Stimulated activated CD4-positive, alpha-beta T cell treated with anti-CD3 and anti-CD28 coated beads, TNF-alpha, amount 100 ng/mL, for 48 hours (primary cell): ENCODE measurements around the gene GRAMD2B.
A peak's percentile ranks its signal among the peaks of the same experiment; 100 is the strongest.
"Not testable (repeated sequence)": the region's sequence is repeated elsewhere in the genome, so short reads cannot be mapped to it uniquely, and the experiment has no call there.

Experiments
- DNase-seq, 3 donors: peaks; one replicate each; pipeline ENCODE4 v3.0.0-alpha.2; 2020; ENCODE audit warnings: low read depth in 3 of 3

Gene GRAMD2B

DNA sequence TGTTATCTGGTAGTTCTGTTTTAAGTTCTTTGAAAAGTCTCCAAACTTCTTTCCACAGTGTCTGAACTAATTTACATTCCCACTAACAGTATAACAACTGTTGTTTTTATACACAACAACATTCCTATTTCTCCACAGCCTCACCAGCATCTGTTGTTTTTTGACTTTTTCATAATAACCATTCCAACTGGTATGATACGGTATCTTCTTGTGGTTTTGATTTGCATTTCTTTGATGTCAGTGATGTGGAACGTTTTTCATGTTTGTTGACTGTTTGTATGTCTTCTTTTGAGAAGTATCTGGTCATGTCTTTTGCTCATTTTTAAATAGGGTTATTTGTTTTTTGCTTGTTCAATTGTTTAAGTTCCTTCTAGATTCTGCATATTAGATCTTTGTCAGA lies 12.6 kb upstream of the GRAMD2B start:
- DNase-seq: no peak

DNA sequence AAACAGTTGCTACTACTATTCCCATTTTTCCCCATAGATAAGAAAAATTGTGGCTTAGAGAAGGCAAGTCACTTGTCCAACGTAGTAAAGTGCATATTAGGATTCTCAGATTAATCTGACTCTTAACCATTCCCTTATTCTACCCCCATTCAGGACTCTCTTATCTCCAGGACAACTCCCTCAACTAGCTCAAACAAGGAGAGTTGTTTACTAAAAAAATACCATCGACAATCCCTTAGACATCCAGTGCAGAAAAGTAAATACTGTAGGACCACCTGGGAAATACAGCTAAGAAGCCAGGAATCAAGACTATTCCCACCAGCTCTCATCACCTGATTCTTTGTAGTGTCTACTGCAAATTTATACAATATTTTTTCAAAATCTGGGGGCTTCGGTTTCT lies 9.4 kb upstream of the GRAMD2B start:
- no peak for DNase-seq

DNA sequence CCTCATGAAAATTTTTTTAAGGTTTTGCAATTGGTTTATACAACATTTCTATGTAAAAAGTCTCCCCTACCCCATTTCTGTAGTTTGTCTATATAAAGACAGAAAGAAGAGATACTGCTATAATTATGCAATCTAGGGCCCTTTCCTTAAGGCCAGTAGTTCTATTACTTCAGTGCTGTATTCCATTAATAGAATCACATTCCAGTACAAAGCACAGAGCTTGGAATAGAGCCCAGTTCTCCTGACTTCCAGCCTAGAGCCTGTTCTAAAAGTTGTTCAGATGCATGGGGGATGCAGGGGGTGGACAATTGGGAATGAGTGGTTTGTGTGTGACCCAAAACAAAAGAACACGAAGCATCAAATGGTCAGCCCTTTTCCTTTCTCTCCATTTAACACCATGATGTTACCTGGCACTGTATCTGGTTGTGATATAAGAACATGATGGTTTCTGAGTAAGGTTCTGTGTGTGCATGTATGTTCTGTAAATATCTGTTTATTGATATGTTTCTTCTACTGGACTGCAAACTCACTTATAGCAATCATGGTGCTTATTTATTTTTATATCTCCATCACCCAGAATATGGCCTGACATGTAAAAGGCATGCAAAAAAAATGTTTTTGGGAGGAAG lies 8.2 kb upstream of the GRAMD2B start:
- DNase-seq: no peak

DNA sequence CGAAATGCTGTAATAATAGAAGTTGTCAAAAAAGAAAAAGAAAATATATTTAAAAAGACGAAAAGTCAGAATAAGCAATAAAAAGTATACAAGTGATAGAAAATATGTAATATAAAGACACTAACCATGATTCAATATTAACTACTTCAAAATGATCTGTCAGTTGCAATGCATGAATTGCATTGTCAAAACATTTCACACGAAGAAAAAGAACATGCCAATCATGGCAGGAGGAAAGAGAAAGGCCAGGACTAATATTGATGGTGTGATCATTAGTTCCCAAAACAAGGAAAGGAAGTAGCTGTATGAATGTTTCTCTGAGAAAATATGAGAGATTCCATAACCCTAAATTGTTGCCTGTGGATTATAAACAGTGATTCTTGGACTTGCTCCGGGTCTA lies 7.4 kb upstream of the GRAMD2B start:
- no peak for DNase-seq

DNA sequence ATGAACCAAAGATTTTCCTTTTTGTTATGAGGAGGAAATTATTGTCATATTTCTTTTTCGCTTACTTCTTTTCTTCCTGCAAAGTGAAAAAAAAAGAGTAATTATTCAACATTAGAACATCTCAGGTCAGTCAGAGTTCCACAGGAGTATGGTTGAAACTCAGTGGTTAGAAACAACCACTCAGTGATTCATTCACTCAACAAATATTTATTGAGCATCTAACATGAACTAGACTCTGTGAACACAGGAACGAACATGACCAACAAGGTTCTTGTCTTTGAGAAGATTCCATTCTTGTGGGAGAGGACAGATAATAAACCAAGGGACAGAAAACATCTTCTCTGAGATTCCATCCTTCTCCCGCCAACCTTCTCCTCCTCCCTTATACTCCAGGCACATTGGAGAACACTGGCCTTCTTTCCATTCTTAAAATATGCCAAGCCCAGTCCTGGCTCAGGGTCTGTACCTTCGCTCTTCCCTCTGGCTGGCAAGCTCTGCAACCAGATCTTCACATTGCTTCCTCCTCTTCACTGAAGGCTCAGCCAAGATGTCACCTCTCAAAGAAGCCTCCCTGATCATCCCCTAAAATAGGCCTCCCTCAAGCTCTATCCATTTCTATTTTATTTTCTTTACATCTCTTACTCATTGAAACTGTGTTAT lies 6.8 kb upstream of the GRAMD2B start:
- no peak for DNase-seq

DNA sequence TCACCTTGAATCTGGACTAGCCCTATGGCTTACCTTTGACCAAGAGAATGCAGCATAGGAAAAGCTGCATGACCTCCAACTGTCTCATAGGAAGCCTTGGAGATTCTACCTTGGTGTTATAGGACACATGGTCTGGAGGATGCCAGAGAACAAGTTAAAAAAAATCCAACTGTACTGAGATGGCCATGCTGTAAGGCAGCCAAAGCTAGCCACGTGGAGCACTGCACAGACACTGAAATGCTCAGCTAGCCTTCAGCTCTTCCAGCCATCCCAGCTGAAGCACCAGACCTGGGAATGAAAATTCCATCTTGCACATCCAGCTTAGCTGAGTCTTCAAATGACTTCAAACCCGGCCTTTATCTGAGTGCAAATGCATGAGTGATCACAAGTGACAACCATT lies 6.0 kb upstream of the GRAMD2B start:
- no peak for DNase-seq

DNA sequence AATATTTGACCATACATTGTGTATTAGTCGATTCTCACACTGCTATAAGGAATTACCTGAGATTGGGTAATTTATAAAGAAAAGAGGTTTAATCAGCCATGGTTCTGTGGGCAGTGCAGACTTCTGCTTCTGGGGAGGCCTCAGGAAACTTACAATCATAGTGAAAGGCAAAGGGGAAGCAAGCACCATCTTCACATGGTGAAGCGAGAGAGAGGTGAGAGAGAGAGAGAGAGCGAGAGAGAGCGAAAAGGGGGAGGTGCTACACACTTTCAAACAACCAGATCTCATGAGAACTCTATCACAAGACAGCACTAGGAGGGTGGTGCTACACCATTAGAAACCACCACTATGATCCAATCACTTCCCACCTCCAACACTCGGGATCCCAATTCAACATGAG lies 4.1 kb upstream of the GRAMD2B start:
- DNase-seq: no peak

DNA sequence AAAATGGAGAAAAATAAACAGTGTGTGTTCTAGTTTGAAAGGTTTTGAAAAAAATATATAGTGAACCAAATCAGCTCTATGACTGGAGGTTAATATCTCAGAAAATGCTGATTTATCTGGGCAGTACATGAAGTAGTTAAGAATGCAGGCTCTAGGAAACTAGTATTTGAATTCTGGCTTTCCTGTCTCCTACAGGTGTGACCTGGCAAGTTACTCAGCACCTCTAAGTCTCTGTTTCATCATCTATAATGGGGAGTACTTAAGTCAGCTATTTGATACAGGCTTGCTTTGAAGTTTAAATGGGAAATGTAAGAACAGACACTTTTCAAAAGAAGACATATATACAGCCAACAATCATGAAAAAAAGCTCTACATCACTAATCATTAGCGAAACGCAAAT lies 5.2 kb downstream of the GRAMD2B start:
- no peak for DNase-seq

DNA sequence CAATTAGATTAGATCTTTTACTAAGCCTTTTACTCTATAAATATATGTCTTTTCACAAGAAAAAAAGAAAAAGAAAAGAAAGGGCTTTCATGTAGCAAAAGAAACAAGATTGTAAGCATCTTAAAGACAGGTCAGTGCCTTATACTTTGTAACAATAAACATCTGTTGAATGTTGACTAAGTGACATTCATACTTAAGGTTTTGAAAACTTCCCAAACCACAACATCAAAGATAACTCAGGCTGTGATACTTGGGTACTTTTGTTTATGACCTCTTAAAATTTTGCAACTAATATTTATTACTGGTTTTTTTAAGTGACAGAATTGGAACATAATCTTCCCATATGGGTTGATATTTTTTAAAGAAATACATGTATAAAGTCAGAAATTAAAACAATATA lies 7.4 kb downstream of the GRAMD2B start:
- no peak for DNase-seq

DNA sequence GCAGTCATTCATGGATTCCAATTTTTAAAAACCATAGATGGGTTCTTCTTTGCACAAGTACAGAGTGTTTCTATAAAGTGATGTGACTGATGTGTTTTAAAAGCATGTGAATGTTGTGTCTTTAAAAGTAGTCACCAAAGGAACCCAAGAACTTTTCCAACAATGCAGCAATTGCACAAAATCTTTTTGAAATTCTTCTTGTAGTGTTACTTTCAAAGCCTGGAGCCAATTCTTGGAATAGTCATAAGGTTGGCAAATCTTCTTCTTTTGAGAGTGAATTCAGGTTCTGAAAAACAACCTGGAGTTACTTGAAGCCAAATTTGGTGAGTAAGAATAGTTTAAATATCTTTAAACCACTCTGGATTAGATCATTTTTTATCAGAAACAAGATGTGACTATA lies 10.5 kb downstream of the GRAMD2B start:
- no peak for DNase-seq

DNA sequence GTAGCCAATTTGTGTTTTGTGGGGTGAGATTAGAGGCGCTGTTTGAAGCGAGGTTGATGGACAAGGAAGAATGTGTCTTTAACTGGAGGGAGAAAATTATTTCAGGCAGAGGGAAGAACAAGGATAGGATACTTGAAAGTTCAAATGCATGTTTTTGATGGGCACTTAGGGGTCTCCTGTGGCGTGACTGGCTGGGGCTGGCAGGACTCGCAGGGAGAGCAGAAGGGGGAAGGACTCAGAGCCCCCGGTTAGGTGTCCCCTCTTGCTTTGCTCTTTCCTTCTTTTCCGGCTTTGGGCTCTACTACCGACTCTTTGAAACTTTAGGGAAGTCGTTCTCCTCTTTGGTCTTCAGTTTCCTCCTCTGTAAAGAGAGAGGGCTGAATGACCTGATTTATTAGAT lies 12.1 kb downstream of the GRAMD2B start:
- no peak for DNase-seq

DNA sequence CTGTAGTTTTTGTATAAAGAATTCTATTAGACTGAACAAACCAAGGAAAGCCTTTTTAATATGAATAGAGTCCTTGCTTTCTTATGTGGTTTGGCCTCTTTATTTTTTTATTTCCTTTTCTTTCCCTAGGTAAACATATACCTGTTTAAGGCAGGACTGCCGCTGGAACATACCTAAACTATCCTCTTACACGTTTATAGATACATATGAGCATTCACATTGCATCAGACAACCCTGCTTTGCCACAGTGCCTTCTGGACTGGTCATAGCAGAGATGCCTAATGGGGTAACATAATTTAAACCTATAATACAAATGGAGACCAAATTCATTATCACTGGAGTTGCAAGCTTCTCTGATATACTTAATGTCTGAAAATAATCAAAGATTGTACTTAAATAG lies 12.5 kb downstream of the GRAMD2B start:
- no peak for DNase-seq

DNA sequence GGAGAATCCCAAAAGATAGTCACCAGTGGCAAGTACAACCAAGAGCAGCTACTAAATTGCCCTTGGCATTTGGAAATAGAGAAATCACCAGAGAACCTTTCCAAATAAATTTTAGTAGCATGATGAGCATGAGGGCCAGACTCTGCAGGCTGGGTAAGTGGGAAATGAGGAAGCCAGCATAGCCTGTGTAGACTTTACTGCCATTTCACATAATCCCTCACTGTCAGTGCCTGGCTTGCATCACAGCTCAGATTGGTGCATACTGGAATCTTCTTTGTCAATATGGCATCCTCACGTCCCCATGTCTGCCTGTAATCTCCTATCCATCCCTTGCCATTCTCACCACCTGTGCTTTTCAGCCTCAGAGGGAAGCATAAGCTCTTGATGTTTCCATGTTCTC lies 14.5 kb downstream of the GRAMD2B start:
- no peak for DNase-seq

DNA sequence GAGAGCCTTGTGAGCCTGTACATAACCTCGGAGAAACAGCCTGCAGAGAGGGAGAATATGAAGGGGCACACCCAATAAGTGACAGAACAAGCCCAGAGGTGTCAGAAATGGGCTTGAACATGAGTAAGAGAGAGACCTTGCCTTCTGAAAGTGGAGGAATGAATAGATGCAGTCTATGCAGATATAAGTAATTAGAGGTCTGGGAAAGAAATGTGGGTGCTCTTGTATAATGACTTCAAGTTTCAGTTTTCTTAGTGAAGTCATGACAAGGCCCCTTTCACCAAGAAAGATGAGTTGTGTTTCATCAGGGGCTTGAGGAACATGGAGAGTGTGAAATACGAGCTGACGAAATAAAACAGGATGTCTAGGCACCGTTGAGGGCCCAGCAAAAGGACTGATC lies 15.1 kb downstream of the GRAMD2B start:
- DNase-seq: no peak

DNA sequence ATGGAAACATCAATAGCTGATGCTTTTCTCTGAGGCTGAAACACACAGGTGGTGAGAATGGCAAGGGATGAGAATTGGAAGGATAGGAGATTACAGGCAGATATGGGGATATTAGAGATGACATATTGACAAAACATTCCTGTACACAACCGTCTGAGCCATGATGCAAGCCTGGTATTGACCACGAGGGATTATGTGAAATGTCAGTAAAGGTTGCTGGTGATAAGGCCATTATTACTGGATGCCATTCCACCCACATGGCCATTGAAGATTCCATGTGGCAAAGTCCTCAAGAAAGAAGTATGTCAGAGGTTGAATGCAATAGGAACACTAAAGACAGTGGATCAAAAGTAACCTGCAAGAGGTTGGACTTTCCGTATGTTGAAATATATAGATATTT lies 15.7 kb downstream of the GRAMD2B start:
- DNase-seq: no peak

DNA sequence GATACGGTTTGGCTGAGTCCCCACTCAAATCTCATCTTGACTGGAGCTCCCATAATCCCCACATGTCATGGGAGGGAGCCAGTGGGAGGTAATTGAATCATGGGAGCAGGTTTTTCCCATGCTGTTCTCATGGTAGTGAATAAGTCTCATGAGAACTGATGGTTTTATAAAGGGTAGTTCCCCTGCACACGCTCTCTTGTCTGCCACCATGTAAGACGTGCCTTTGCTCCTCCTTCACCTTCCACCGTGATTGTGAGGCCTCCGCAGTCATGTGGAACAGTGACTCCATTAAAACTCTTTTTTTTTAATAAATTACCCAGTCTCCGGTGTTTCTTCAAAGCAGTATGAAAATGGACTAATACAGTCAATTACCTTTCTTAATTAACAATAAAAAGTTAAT lies 16.5 kb downstream of the GRAMD2B start:
- not testable (repeated sequence) for DNase-seq

DNA sequence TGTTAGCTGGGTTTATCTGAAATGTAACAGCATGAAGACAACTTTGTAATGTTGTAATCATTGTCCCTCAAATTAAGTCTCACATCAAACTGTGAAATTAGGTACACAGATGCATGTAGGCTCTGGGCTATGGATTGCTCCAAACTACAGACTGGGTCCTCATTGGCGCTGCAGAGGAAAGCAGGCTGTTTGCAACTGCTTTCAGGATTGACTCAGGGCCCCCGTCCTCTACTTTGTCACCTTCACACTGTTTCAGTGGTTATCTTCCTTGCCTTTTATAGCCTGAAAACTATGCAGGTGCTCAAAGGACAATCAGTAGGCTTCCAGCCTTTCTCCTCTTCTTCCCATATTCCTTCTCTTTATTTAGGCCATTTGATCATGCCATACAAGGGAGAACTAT lies 18.0 kb downstream of the GRAMD2B start:
- no peak for DNase-seq

DNA sequence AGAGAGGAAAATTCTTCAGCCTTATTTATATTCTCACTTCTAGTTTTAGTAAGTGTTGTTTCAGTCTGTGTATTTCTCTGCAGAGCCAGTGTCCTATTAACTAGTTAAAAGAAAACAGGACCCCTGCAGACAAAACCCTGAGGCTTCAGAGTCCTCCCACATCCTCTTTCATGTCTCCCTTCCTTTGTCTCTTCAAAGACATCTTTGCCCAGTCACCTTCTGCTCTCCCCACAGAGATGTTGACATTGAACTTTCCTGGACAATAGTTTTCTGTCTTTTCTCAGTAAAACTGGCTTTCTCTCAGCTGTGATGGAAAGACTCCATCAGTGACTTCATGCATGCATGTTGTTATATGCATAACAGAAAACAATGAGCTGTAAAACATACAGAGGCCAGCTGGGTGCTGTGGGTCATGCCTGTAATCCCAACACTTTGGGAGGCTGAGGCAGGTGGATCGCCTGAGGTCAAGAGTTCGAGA lies 20.2 kb downstream of the GRAMD2B start:
- no peak for DNase-seq

DNA sequence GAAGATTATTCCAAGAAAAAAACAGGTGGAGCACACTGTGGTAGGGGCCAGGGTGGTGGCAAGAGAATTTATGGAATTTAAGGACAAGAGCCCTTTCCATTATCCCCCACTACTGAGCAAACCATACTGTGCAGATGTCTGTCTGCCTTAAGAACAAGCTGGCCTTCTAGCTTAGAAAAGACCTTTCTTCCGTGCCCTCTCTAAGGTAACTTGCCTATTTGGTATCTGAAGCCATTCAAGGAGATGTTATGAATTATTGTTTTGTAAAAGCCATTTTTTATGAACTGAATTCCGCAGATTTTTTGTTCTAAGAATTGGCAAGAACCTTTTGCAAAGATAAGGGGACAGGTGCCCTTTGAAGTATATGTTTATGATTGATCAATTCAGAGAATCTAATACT lies 20.9 kb downstream of the GRAMD2B start:
- DNase-seq: no peak

DNA sequence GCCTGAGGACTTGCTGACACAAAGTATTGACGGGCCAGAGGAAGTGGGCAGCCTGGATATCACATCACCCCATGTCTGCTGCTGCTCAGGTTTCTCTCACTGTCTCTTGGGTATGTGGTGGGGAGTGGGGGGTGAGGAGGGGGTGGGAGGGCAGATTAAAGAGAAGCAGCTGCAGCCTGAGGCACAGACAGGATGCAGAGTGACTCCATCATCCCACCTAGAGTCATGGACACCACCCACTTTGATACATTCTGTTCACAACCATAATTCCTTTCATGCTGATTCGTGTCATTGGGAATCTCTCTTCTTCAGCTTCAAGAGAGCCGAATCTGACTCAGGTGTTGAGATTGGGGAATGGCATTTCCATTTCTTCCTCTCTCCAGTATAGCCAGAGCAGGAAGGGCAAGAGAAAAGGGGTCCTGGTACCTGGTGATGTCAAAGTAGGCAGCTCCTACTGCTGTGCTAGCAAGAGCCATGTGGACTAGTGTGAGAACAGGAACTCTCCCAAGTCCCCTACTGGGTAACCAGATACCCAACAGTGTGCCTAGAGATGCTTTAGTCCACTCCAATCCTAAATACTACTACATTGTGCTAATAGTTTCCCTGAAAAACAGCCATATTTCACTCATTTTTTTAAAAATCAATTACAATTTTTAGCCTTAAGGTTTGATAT lies 22.4 kb downstream of the GRAMD2B start:
- no peak for DNase-seq

DNA sequence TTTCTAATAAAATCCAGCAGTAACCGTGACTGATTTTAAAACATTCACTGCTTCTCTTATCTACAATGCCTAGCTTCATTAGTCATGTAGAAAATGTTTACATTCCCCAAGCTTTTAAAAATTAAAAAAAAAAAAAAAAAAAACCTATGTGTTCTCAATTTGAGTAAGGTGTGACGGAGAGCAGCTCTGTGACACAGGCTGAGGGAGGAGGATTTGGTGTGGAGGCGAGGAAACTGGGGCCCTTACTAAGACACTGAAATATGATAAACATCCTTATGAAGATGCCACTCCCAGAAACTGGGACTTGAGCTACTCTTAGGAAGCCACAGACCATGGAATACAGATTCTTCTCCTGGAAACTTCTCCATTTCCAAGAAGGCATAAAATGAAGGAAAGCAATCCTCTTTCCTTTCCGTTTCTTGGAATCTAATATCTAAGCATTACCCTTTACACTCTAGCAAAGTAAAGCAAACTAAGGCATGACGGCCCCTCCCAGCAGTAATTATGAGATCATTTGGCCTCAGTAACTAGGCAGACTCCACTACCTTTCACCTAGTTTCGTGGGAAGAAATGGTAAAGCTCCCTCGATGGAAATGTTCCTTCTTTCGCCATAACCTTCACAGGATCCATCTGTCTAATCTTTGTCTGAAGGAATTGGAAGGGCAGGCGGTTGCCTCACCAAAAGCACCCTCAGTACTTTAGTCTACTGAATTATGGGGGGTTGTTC lies 23.5 kb downstream of the GRAMD2B start:
- DNase-seq: peak in 2 of 3 donors; percentile 52 to 60

DNA sequence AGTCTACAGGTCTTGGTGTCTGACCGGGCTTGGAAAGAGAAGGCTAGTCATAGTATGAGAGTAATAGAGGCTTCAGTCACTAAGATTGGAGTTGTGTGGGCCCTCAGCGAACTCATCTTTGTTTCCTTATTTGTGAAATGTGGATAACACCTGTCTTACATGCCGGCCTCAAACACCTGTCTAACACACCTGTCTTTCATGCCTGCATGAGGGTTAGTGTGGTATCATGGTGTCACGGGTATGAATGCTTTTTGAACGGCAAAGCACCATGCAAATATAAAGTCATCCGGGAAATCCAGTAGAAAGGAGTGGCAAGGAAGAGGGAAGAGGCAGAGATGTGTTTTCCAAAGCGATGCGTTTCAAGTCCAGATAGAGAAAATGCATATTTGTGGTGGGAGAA lies 25.5 kb downstream of the GRAMD2B start:
- DNase-seq: no peak
